SK-N-SH (cell line): Measurements from ENCODE around the gene CCL4.

ENCODE experiments used
- CTCF ChIP-seq: fragments of 200-600 bp; sonication (generic); IDR thresholded peaks from 2 replicates; pipeline ENCODE4 v1.6.1; 2017; ENCODE audit warnings: antibody characterized with exemption, mild to moderate bottlenecking, moderate library complexity
- EP300 ChIP-seq, 2 experiments: IDR thresholded peaks; 2 replicates each; pipeline versions ENCODE4 v1.4.0 to v1.6.1; 2012; ENCODE audit warnings: borderline replicate concordance in 1 of 2, low read depth in 1 of 2, low read length in 1 of 2
- EZH2phosphoT487 ChIP-seq: fragments of 200-600 bp; sonication (generic); IDR thresholded peaks from 2 replicates; pipeline ENCODE4 v1.6.1; 2017; ENCODE audit warnings: low read depth, mixed run types, mild to moderate bottlenecking, antibody characterized with exemption, moderate library complexity, borderline replicate concordance
- JUND ChIP-seq: IDR thresholded peaks from 2 replicates; pipeline ENCODE4 v1.4.0; 2012
- MAX ChIP-seq: IDR thresholded peaks from 2 replicates; pipeline ENCODE4 v1.4.0; 2012; ENCODE audit warnings: low read depth
- SMC3 ChIP-seq: IDR thresholded peaks from 2 replicates; pipeline ENCODE4 v1.6.1; 2012; ENCODE audit warnings: low read depth, low read length, improper control_type of control experiment
- ZBTB33 ChIP-seq: IDR thresholded peaks from 2 replicates; pipeline ENCODE4 v1.4.0; 2012; ENCODE audit warnings: low read depth, borderline replicate concordance

GRCh38 chr17:36094232-36094631 lies 9.4 kb upstream of the CCL4 start:
- TF ChIP-seq EP300 (IDR thresholded peaks at IDR 0.05; ENCODE audit: borderline replicate concordance in 1 of 2, low read depth in 1 of 2, low read length in 1 of 2) (no peak), JUND (no peak), CTCF (no peak), SMC3 (no peak), ZBTB33 (no peak), EZH2phosphoT487 (no peak), MAX (no peak)
